HK-2 (cell line): ENCODE results near the gene MAGEA9.
"Not testable (repeated sequence)": the region's sequence is repeated elsewhere in the genome, so short reads cannot be mapped to it uniquely, and the experiment has no call there.

Experiments
- DNase-seq: peaks from one replicate; pipeline ENCODE4 v3.0.0-alpha.2; 2018; ENCODE audit not compliant: unreplicated experiment

The MAGEA9 gene, protein sequence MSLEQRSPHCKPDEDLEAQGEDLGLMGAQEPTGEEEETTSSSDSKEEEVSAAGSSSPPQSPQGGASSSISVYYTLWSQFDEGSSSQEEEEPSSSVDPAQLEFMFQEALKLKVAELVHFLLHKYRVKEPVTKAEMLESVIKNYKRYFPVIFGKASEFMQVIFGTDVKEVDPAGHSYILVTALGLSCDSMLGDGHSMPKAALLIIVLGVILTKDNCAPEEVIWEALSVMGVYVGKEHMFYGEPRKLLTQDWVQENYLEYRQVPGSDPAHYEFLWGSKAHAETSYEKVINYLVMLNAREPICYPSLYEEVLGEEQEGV

DNA sequence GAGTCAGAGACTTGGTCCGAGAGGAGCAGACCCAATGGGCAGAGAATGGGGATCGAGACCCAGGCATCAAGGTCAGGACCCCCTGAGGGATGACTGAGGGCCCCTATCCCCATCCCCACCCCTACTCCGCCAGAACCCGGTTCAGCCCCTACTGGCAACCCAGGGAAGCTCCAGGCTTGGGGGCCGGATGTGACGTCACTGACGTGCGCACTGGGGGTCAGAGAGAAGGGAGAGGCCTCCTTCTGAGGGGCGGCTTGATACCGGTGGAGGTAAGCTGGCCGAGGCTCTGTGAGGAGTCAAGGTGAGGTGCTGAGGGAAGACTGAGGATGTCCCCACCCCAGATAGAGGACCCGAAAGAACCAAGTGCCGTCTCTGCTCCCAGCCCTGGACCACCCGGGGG is at the start of gene MAGEA9:
Gene MAGEA9 (plus strand): TSS at position 204 of the 400 bp plus-strand sequence. CDS start 4,281 bp downstream, outside the sequence.
- DNase-seq = not testable (repeated sequence)

DNA sequence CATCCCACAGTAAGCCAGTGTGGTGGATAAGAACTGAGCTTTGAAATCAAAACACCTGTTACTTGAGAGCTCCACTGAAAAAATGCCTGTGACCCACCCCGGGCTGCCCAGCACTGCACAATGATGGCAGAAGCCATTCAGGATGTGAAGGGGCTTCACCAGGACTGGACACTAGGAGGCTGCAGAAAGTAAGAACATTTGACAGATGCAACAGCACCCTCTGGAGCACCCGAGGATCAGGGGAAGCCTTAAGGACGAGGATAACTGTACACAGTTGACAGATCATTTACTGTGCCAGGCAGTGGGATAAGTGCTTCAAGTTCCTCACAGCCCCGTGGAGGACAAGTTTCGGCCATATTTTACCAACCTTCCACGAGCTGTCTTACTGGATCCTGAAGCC is 39.5 kb upstream of the MAGEA9 start:
- not testable (repeated sequence) for DNase-seq

DNA sequence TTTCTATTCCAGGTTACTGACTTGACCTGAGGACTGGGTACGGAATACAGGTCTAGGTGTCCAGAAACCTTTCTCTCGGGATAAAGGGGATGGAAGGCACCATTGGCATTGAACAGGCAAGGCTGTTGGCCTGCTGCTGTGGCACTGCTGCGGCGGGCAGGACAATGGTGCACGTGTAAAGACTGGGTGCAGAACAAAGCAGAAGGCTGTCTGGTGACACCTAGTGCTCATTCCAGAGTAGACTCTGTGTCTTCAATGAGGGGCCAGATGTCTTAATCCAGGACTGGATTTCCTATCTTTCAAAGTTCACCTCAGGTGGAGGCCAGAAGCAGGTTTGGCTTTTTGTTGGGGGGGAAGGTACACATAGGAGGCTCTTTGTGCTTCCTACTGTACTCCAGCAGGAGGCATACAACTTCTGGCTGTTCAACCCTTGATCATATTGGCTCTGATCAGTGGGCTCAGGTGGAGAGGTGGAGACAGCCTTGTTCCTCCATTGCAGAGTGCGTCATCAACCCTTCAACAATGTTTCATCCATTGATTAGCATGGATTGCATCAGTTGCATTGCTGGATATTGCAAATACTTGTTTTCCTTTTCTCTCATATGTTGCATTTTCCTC is 35.2 kb upstream of the MAGEA9 start:
- not testable (repeated sequence) for DNase-seq

DNA sequence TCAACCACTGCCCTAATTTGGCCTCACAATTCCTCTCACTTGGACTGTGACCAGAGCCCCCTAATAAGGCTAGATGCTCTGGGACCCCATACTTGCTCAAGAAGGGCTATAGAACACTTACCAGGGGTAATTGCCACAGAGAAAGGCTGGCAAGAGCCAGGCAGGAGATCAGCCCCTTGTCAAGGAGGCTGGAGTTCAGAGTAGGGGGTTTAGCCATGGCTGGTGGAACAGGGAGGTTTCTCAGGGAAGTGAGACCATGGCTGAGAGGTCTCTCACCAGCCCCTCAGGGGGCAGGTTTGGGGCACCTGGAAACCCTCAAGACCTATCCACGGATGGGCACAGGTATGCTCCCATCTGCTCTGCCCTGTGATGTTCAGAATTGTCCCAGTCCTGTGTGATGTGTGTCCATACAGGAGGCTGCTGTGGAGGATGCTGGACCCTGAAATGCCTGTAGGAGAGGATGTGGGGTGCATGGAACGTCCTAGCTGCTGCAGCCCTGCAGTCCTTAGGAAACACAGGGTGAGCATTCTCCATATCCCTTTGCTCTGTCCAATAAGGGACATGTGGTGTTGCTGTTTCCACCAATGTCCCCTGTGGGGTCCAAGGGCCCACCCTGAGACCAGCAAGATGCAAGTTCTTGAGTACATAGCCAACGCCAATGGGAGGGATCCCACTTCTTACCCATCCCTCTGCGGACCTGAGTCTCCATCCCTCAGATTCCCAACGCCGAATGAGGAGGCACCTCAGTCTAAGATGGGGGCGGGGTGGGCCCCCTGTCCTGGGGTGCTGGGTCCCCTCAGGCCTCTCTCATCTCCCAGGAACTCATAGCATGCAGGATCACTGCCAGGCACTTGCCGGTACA is 24.3 kb upstream of the MAGEA9 start:
- DNase-seq = no peak

DNA sequence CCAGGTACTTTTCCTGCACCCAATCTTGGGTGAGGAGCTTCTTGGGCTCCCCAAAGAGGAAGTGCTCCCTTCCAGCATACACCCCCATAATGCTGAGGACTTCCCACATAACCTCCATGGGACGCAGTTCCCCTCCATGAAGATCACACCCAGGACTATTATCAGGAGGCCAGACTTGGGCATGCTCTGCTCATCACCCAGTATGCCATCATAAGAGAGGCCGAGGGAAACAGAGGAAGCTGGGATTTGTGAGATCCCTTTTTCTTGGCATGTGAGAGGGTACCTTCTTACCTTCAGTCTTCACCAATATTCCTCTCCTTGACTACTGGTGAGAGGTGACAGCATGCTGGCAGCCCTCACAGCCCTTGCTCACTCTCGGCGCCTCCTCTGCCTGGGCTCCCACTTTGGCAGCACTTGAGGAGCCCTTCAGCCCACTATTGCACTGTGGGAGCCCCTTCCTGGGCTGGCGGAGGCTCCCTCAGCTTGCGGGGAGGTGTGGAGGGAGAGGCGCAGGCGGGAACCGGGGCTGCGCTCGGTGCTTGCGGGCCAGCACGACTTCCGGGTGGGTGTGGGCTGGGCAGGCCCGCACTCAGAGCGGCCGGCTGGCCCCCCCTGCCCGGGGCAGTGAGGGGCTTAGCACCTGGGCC is 23.5 kb upstream of the MAGEA9 start:
- DNase-seq = no peak

DNA sequence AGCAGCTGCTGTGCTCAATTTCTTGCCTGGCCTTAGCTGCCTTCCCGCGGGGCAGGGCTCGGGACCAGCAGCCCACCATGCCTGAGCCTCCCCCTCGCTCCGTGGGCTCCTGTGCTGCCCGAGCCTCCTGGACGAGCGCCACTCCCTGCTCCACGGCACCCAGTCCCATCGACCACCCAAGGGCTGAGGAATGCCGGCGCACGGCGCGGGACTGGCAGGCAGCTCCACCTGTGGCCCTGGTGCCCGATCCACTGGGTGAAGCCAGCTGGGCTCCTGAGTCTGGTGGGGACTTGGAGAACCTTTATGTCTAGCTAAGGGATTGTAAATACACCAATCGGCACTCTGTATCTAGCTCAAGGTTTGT is 23.0 kb upstream of the MAGEA9 start:
- DNase-seq = not testable (repeated sequence)

DNA sequence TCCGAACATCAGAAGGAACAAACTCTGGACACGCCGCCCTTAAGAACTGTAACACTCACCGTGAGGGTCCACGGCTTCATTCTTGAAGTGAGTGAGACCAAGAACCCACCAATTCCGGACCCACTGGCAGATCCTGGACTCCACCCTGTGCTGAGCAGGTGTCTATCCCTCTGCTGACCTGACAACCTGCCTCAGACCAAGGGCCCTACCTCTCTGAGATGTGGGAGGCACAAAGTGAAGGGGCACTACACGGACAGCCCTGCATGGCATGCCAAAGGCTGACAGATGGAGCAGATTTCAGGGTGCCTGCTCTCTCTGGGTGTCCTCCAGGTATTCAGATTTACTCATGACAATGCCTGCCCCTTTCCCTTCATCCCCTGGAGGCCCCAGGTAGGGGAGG is 21.9 kb upstream of the MAGEA9 start:
- DNase-seq = no peak

DNA sequence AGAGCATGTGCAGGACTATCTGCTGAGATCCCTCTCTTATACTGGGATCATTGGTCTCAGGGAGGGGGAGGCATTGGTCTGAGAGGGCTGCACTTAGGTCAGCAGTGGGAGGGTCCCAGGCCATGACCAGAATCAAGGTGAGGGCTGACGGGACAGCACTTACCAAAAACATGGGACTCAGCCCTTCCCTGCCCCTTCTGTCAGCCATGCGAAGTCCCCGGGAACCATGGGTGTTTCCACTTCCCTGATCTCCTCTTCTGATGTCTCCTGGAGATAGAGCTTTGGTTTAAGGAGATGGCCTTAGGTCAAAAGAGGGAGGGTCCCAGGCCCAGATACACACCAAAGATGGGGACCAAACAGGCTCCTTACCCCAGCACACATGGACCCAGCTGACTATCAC is 20.8 kb upstream of the MAGEA9 start:
- no peak for DNase-seq

DNA sequence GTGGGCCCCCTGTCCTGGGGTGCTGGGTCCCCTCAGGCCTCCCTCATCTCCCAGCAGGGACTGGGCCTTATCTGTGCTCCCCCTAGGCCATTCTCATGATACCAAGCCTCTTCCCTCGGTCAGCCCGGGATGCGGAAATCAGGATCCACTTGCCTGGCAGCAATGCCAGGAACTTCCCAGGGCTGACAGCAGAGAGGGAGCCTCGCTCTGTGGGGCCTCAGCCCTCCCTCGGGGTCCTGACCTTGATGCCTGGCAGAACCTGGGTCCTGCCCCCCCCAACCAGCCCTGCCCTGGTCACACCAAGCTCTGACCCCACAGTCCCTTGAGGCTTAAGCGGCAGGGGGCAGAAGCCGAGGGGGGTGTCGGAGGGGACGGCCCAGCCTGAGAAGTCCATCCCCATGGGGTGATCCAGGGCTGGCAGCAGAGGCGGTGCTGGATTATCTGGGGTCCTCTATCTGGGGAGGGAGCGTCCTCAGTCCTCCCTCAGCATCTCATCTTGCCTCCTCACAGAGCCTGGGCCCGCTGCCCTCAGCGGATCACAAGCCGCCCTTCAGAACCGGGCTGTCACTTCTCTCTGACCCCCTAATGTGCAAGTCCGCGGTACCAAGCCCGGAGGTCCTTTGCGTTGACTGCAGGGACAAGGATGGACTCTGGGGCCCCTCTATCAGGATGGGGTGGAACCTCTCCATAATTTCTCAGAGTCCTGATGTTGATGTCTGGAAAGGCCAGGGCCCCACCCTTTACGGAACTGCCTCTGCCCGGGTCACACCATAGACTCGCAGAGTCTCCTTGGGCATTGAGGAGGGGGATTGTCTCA is 19.7 kb upstream of the MAGEA9 start:
- not testable (repeated sequence) for DNase-seq

DNA sequence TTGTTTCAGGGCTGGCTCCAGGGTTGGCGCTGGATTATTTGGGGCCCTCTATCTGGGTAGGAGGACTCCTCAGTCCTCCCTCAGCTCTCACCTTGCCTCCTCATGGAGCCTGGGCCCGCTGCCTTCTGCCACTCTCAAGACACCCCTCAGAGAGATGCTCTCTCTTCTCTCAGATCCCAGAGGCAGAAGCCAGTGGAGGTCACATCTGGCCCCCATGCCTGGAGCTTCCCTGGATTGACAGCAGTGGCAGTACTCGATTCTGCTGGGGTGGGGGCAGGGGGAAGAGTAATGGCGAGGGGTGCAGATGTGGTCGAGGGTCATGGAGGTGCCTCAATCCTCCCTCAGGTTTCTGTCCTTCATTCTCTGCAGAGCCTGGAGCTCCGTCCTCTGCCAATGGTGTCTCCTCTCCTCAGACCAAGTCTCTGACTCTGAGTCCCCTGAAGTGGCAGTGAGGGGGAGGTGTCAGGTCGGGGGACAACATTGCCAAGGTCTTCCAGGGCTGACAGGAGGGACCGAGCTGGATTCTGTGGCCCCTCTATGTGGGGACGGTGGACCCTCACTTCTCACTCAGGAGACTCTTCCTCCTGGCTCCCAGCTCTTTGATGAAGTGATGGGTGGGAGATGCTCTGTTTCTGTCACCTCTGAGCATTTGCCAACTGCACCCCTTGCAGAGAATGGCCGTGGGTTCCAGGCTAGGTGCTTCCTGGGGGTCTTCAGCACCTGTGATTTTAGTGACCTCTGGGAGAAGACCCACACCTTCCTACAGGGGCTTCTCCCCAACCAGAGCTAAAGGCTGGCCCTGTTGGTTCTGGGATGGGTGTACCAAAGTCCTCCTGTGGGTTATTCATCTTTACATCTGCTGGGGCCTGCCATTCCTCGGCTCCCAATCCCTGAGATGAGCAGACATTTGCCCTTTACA is 18.8 kb upstream of the MAGEA9 start:
- no peak for DNase-seq

DNA sequence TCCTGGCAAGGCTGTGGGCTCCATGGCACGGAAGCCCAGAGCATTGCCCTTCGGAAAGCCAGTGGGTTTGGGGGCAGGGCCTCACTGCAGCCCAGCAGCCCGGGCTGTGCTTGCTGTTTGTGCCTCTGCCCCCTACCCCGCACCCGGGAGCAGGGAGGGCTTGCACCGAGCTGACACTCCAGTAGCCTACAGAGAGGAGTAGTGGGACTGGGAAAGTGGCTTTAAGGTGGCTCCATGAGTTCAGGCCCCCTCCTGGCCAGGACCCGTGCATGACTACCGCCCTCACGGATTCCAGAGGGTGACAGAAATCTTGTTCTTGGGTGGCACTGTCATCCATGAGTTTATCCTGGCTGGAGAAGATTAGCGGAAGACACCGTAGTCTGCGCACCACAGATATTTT is 11.4 kb upstream of the MAGEA9 start:
- DNase-seq = not testable (repeated sequence)

DNA sequence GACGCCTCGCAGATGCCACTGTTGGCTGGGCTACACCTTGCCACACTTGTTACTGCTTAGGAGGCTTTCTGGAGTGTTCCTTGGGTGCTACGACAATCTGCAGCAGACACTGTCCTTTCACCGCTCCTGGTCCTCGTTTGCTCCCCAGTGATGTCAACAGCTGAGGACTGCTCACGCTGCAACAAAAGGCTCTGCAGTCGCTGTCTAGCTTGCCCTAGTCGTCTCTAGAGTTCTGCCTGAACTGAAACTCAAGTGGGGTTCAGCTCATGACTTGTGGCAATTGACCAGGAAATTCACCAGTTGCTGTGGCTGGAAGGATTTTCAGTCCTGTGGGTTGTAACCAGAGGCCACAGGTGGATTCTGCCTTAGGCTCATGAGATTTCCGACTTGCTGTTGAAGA is 8.7 kb upstream of the MAGEA9 start:
- DNase-seq = not testable (repeated sequence)

DNA sequence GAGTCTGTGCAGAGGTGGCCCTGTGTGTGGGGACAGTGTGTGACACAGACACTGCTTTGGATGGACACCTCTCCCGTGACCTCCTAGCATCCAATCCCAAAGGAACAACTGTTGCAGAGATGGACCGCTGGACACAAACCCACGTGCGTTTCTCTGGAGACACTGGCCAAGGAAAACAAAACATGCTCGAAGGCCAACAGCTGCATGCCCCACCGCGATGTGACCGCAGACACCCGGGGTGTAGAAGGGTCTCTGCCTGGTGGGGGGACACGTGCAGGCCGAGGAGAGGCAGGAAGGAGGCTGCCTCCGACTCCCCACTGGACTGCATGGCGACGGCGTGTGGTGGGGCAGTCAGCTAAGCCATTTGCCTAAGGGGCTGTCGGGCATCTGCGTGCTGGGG is 8.0 kb upstream of the MAGEA9 start, which contains the start of gene HSFX1:
Gene HSFX1 (plus strand): TSS at position 301 of the 400 bp plus-strand sequence. CDS start 614 bp downstream, outside the sequence.
- not testable (repeated sequence) for DNase-seq

DNA sequence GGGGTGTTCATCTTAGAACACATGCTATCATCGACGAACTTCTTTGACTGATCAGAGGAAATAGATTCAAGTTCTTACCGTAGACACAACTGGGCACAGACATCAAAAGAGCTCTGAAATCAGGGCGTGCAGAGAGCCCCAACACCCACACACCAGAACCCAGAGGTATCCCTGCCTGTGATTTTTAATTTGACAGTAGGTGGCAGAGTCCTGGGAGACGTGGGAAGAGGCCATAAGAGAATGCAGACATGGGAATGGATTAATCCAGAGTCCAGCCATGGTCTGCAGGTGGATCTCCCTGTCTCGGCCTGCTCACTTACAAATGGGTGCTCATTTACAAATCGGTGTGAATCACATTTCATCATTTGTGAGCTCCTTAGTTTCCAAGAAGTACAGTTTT is 3.7 kb upstream of the MAGEA9 start:
- not testable (repeated sequence) for DNase-seq

DNA sequence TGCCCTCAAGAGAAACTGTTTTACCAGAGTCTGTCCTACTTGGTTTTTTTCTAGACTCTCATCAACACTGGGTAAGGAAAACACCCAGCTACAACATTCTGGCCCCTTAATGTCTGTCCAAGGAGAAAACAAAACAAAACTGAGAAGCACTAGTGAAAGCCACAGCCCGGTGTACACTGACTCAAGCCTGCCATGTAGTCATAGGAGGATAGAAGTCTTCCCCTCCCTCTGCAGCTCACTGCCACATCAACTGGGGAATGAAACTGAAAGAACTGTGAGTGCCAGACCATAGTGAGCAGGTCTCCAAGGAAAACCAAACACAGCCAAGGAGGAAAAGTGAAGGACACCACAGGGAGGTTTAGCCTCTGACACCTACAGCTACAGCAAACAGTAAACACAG is 13.8 kb downstream of the MAGEA9 start:
- DNase-seq = not testable (repeated sequence)

DNA sequence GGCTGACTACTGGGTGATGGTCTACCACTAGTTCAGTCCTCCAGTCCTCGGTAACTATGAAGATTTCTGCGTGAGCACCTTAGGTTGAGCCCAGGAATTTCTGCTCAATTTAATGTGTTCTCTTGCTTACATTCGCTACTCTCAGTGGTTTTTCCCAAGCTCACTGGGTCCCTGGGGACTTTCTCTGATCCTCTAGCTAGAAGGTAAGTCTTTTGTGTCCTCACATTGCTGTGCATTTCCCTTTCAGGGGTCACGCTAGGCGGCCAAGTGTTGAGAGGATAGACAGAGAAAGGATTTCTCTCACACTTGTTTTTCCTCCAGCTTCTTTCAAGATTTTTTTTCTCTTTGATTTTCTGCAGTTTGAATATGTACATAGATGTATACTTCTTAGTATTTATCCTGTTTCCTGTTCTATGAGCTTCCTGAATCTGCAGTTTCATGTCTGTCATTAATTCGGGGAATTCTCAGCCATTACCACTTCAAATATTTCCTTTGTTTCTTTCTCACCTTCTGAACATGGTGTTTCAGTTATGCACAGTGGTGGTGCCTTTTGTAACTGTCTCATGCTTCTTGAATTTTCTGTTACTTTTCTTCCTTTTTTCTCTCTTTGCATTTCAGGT is 17.5 kb downstream of the MAGEA9 start:
- no peak for DNase-seq

DNA sequence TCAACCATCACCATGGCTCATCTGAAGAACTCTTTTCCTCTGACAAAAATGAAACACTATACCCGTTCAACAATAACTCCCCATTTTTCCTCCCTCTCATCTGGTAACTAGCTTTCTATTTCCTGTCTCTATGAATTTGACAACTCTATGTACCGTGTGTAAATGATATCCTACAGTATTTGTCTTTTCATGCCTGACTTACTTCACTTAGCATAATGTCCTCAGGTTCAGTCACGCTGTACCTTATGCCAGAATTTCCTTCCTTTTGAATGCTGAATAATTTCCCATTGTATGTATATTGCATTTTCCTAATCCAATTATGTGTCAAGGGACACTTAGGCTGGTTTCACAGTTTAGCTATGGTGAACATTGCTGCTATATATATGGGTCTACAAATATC is 18.2 kb downstream of the MAGEA9 start:
- no peak for DNase-seq

DNA sequence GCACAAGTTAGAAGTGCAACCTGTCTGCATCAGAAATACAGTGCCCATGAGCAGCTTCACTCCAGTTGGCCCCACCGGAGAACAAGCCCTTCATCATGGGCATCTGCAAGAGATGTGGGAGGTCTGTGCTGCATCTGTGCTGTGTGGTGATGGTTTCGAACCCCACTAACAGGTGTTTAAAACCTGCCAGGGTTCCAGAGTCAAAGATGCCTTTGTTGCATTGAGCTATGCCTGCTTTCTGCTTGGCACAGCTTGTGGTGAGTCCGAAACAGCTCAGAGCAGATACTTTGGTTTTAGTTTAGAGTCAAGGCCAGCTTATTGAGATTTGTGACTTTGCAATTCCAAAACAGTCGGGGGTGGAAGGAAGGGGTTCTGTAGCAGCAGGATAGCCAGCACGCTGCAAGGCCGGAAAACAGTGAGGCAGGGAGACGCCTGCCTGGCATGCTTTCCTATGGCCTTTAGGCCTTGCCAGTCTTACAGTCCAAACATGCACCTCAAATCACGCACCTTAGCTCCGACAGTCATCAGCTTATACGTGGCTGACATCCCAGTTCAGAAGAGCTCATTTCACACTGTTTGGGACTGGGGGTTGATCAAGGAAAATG is 21.8 kb downstream of the MAGEA9 start:
- DNase-seq = no peak

DNA sequence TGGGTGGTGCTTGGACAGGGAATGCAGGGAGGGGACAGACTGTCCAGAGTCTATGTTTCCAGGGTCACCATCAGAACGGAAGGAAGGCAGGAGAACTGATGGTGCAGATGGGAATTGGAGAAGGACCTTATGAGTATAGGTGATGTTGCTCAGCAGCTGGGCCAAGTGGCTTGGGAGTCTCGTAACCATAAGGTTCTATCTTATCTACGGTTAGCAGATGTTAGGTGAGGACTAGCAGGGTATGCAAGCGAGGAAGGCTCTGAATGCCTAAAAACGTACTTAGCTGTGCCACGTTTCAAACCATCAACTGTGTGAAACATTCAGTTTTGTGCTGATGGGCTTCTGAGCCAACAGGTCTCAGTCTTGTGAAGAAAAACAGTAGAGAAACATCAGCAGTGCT is 22.4 kb downstream of the MAGEA9 start:
- no peak for DNase-seq
